GM19035 (cell line): ENCODE data around the gene MAN1A1.
"Not testable (repeated sequence)": the region's sequence is repeated elsewhere in the genome, so short reads cannot be mapped to it uniquely, and the experiment has no call there.

Experiments
- ATAC-seq: cut with Tn5 transposase; IDR thresholded peaks from one replicate; pipeline ENCODE4 v1.9.1; 2021; ENCODE audit not compliant: unreplicated experiment

Gene MAN1A1

GRCh38 chr6:119306396-119306968 is 43.1 kb downstream of the MAN1A1 start:
- no peak for ATAC-seq

GRCh38 chr6:119303164-119303887 is 46.2 kb downstream of the MAN1A1 start:
- no peak for ATAC-seq

- ATAC-seq: no peak
Measured at GRCh38 chr6:119301429-119301828, 48.1 kb downstream of the MAN1A1 start.

- no peak for ATAC-seq
Measured at GRCh38 chr6:119299694-119300093, 49.9 kb downstream of the MAN1A1 start.

GRCh38 chr6:119297049-119297448 is 52.5 kb downstream of the MAN1A1 start:
- ATAC-seq: no peak

- ATAC-seq: no peak
Measured at GRCh38 chr6:119296036-119297035, 53.2 kb downstream of the MAN1A1 start.

GRCh38 chr6:119294984-119295383 is 54.6 kb downstream of the MAN1A1 start:
- no peak for ATAC-seq

- not testable (repeated sequence) for ATAC-seq
Measured at GRCh38 chr6:119291060-119291459, 58.5 kb downstream of the MAN1A1 start.

GRCh38 chr6:119290306-119290705 is 59.3 kb downstream of the MAN1A1 start:
- ATAC-seq: no peak

- no peak for ATAC-seq
Measured at GRCh38 chr6:119289651-119290050, 59.9 kb downstream of the MAN1A1 start.

- ATAC-seq: no peak
Measured at GRCh38 chr6:119285908-119286625, 63.5 kb downstream of the MAN1A1 start.

- ATAC-seq: no peak
Measured at GRCh38 chr6:119284861-119285521, 64.6 kb downstream of the MAN1A1 start.

- ATAC-seq: no peak
Measured at GRCh38 chr6:119283979-119284545, 65.5 kb downstream of the MAN1A1 start.

- no peak for ATAC-seq
Measured at GRCh38 chr6:119283214-119283613, 66.3 kb downstream of the MAN1A1 start.

GRCh38 chr6:119280668-119281067 is 68.9 kb downstream of the MAN1A1 start:
- no peak for ATAC-seq

GRCh38 chr6:119280080-119280479 is 69.5 kb downstream of the MAN1A1 start:
- no peak for ATAC-seq

- ATAC-seq: no peak
Measured at GRCh38 chr6:119278625-119279024, 70.9 kb downstream of the MAN1A1 start.

GRCh38 chr6:119277052-119277451 is 72.5 kb downstream of the MAN1A1 start:
- no peak for ATAC-seq

GRCh38 chr6:119276211-119276610 is 73.3 kb downstream of the MAN1A1 start:
- no peak for ATAC-seq

- ATAC-seq: no peak
Measured at GRCh38 chr6:119274197-119274595, 75.4 kb downstream of the MAN1A1 start.
